Sigmoid colon (tissue), 4 donors: ENCODE results near the gene NUCB1.

ENCODE experiments used
- CTCF ChIP-seq, 4 experiments: fragments of 450-650 bp in 3 of 4; fragments of 200-600 bp in 1 of 4; IDR thresholded peaks; one replicate each; pipeline ENCODE4 v1.5.1; 2016 to 2019; ENCODE audit warnings: antibody characterized with exemption in 4 of 4, mild to moderate bottlenecking in 3 of 4, moderate library complexity in 2 of 4
- EP300 ChIP-seq, 4 donors: sonication (generic); formaldehyde crosslinking; IDR thresholded peaks; one replicate each; pipeline ENCODE4 v1.6.1; 2017; ENCODE audit warnings: antibody characterized with exemption in 4 of 4
- POLR2A ChIP-seq, 2 donors: fragments of 450-650 bp; IDR thresholded peaks; one replicate each; pipeline ENCODE4 v1.6.1; 2016; ENCODE audit warnings: antibody characterized with exemption in 2 of 2, mild to moderate bottlenecking in 2 of 2, moderate library complexity in 2 of 2
- POLR2AphosphoS5 ChIP-seq, 4 donors: sonication (generic); formaldehyde crosslinking; IDR thresholded peaks; one replicate each; pipeline ENCODE4 v1.6.1; 2017; ENCODE audit warnings: antibody characterized with exemption in 4 of 4

- TF ChIP-seq CTCF (IDR thresholded peaks at IDR 0.05) (no peak), POLR2A (IDR thresholded peaks at IDR 0.05) (no peak), POLR2AphosphoS5 (IDR thresholded peaks at IDR 0.05) (no peak), EP300 (IDR thresholded peaks at IDR 0.05) (no peak)
Measured at GRCh38 chr19:48852292-48852691, 47.8 kb upstream of the NUCB1 start.
